ENCODE data around the gene C1QTNF6. TPM values are rescaled to one million over a fixed set of nuclear protein-coding genes. Genes with fewer than 3 reads are reported as not detected.

The C1QTNF6 gene
- total and polyA plus RNA-seq, 2 donors (not counting 3 experiments of a cell fraction or from before 2014, with no cell fraction given) = 20.2 to 27.6 TPM

DNA sequence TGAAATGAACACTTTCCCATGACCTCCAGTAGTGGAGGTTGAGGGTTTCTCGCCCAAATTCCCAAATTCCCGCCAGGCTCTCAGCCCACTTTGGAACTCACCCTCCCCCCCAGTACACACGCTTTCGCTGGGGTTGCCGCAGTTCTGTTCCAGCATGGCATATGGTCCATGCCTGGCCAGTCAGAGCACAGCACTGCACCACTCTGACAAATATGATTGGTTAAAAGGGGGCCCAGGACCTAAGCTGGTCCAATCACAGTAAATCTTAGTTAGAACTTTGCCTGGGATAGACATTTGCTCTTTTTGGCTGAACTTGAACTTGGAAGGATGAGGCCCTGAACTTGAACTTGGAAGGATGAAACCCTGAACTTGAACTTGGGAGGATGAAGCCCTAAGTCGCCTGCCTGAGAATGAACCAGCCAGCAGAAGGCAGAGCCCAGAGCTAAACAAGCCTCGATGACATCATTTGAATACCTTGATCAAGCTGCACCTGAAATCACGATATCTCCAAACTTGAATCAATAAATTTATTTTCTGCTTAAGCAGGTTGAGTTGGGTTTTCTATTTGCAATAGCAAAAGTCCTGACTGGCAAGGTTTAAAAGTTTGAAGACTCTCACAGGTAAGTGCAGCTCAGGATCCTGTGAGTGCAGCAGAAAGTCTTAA, 36.8 kb upstream of the C1QTNF6 start:
- TF ChIP-seq, protein P1, sequence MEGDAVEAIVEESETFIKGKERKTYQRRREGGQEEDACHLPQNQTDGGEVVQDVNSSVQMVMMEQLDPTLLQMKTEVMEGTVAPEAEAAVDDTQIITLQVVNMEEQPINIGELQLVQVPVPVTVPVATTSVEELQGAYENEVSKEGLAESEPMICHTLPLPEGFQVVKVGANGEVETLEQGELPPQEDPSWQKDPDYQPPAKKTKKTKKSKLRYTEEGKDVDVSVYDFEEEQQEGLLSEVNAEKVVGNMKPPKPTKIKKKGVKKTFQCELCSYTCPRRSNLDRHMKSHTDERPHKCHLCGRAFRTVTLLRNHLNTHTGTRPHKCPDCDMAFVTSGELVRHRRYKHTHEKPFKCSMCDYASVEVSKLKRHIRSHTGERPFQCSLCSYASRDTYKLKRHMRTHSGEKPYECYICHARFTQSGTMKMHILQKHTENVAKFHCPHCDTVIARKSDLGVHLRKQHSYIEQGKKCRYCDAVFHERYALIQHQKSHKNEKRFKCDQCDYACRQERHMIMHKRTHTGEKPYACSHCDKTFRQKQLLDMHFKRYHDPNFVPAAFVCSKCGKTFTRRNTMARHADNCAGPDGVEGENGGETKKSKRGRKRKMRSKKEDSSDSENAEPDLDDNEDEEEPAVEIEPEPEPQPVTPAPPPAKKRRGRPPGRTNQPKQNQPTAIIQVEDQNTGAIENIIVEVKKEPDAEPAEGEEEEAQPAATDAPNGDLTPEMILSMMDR (IDR thresholded peaks at IDR 0.05; ENCODE audit: extremely low read depth in 1 of 2, insufficient read depth in 1 of 2, low read depth in 1 of 2, low read length in 2 of 2) = no peak
- no peak for TF ChIP-seq MYC (IDR thresholded peaks at IDR 0.05; ENCODE audit: low read depth, low read length)
- TF ChIP-seq POLR2AphosphoS5 (IDR thresholded peaks at IDR 0.05; ENCODE audit: insufficient read depth, low read depth, low read length) = no peak
- TF ChIP-seq GATA2 (IDR thresholded peaks at IDR 0.05; ENCODE audit: insufficient read depth, insufficient read length, low read depth, low read length) = no peak
- no peak for TF ChIP-seq JUN (IDR thresholded peaks at IDR 0.05; ENCODE audit: borderline replicate concordance, insufficient read depth, insufficient read length, low read depth)
- TF ChIP-seq EZH2 (IDR thresholded peaks at IDR 0.05; ENCODE audit: borderline replicate concordance, low read depth, low read length, severe bottlenecking) = no peak
- no peak for TF ChIP-seq POLR2A (IDR thresholded peaks at IDR 0.05; ENCODE audit: low read depth, low read length)
- TF ChIP-seq, protein P2, sequence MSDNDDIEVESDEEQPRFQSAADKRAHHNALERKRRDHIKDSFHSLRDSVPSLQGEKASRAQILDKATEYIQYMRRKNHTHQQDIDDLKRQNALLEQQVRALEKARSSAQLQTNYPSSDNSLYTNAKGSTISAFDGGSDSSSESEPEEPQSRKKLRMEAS (IDR thresholded peaks at IDR 0.05; ENCODE audit: insufficient read depth, insufficient read length) = no peak
- no peak for TF ChIP-seq FOS (IDR thresholded peaks at IDR 0.05; ENCODE audit: borderline replicate concordance, insufficient read depth, low read length)
- H3K9ac ChIP-seq (replicated peaks; ENCODE audit: extremely low read depth, insufficient read depth, low read length) = no peak overlapping the region
- ChIA-PET POLR2A (no interaction called here), CTCF (interaction anchor here (0.5 to 5.4 kb wide), 8 partner anchors 9 to 231 kb away, joined by 3 to 64 read pairs (median 4); no protein-coding TSS in a partner anchor)
- H3K9me1 ChIP-seq (replicated peaks; ENCODE audit: control insufficient read depth, extremely low read depth, insufficient read depth, low read length) = no peaks in the 10 kb centered on the region
- no peaks in the 10 kb centered on the region for H3K79me2 ChIP-seq (ENCODE audit: control insufficient read depth, insufficient read depth, low read length)
- dilution Hi-C loops (cut with MboI; ENCODE audit: extremely low pct_ligation_motif_present, low sequenced_read_pairs) = no loop called here
- H4K20me1 ChIP-seq (replicated peaks; ENCODE audit: control insufficient read depth, extremely low read depth, insufficient read depth, low read length) = no peaks in the 10 kb centered on the region
- no peak overlapping the region for H3K4me3 ChIP-seq (replicated peaks in 1 of 3; ENCODE audit: insufficient read depth in 1 of 3, low read depth in 1 of 3, low read length in 3 of 3)
- FAIRE-seq = no peak
- H3K27ac ChIP-seq (ENCODE audit: insufficient read depth, low read depth, low read length) = no peak overlapping the region
- no peak overlapping the region for H3K4me2 ChIP-seq (ENCODE audit: insufficient read depth, low read length)
- H3K4me1 ChIP-seq (ENCODE audit: control insufficient read depth, extremely low read depth, insufficient read depth, low read length) = peaks cover 17% of the 10 kb centered on the region
- no peak for DNase-seq (ENCODE audit: low read depth, low spot score)
- intact Hi-C loops (cut with micrococcal nuclease) = loop anchor here (1.0 kb wide), 1 partner anchor 36 kb away; no protein-coding TSS in a partner anchor
- H3K27me3 ChIP-seq (ENCODE audit: control insufficient read depth in 2 of 2, insufficient read depth in 2 of 2, low read length in 2 of 2) = no peaks in the 10 kb centered on the region
- H2AFZ ChIP-seq (ENCODE audit: low read depth, low read length) = no peak overlapping the region
- H3K36me3 ChIP-seq (ENCODE audit: control insufficient read depth in 2 of 2, extremely low read depth in 1 of 2, insufficient read depth in 2 of 2, low read length in 2 of 2) = peaks cover 5 to 6% of the 10 kb centered on the region in 2 experiments
- no peaks in the 10 kb centered on the region for H3K9me3 ChIP-seq (replicated peaks; ENCODE audit: control insufficient read depth, insufficient read depth, low read length)
- no TSS peak for BruUV-seq (replicated peaks)

Measured in endothelial cell of umbilical vein (primary cell).